Activated naive CD4-positive, alpha-beta T cell (primary cell): ENCODE data around the gene PRDM16.

ENCODE experiments used
- DNase-seq, 4 experiments: peaks; one replicate each; lab custom pipeline; 2025; lab: John Stamatoyannopoulos, UW

The PRDM16 gene

DNA sequence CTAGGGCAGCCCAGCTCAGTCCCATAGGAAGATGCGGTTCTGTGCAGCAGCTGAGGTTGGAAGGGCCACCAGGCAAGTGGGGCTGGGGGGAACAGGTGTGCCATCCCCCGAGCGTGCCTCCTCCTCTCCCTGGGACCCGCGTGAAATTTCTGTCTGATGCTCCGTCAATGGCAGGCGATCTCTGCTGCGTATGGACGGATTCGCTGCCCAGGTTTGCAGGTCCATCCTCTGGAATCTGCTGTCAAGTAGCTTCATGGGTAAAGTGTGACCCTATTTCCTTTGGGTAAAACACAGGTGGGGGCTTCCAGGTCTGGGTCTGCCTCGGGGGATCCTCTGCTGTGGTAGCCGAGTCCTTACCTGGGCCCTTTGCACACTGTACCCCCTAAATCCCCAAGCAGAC lies 270.9 kb downstream of the PRDM16 start:
- no peak for DNase-seq

- no peak for DNase-seq
These were observed 271.7 kb downstream of the PRDM16 start for GRCh38 chr1:3340548-3341235.

- DNase-seq = no peak
These were observed 272.4 kb downstream of the PRDM16 start for GRCh38 chr1:3341236-3341994.

DNA sequence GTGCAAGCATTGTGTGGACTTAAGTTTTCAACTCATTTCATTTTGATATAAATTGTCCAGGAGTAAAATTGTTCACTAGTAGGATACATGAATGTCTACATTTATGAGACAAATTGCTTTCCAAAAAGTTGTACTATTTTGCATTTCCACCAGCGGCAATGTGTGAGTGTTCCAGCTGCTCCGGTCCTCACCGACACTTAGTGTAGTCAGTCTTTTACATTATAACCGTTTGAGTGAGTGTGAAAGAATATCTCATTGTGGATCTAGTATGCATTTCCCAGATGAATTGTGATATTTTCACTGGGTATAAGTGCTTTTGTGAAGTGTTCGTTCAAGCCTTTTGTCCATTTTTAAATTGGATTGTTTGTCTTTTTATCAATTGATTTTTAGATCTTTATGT lies 274.0 kb downstream of the PRDM16 start:
- no peak for DNase-seq

DNA sequence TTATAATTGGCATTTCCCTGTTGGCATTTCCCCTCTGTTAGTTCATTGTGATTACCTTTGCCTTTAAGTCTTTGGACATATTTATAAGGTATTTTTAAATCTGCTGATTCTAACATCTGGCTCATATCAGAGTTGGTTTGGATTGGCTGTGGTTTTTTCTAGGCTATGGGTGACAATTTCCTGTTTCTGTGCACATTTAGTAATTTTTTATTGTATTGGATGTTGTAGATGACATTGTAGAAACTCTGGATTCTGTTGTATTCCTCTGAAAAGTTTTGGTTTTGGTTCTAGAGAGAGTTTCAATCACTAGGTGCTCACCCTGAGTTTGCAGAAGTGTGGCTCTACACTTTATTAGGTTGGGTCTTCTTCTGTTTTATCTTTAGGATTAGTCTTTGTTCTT lies 275.4 kb downstream of the PRDM16 start:
- DNase-seq = no peak

- DNase-seq = no peak
These were observed 276.8 kb downstream of the PRDM16 start for GRCh38 chr1:3345792-3346191.

DNA sequence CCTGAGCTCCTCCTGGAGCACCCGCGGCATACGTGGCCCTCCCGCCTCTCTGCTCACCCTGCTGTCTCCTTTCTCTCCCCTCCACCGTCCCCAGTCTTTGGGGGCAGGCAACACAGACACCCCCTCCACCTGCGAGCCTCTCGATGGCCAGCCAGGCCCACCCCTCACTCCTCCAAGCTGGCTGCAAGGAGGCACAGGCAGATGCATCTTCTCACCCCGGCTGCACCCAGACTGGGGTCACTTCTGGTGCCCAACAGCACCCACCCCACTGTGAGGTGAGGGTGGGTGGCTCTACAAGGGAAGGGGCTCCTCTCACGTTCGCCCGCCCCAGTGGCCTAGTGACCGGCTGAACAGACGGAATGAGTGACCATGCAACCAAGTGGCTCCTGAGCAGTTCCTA lies 277.5 kb downstream of the PRDM16 start:
- DNase-seq = no peak

GRCh38 chr1:3347257-3348020 lies 278.4 kb downstream of the PRDM16 start:
- no peak for DNase-seq

DNA sequence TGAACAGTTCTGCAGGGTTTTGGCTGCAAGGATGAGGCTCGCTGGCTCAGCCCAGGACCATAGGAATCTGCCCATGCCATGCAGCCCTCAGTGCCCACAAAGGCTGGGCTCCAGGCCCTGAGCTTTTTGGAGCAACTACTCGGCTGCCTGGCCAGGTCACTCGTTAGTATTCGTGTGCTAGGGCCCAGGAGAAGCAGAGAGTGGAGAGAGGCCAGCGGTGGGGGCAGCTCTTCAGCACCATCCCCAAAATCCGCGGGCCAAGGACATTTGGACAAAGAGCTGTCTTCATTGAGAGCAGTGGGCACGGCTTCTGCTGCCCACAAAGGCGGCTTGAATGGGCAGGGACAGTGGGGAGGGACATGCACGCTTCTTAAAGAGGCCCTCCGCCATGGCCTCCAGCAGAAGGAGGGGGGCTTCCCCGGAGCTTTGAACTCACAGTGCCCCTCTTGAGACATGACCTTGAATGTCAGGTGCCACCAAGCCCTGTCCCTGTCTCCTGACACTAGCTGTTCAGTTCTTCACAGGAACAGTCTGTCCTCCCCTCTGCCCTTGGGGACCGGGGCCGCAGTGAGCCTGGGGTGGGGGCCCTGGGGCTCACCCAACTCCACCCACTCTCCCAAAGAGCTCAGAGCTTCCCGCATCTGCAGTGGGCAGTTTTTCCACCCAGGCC lies 279.3 kb downstream of the PRDM16 start:
- DNase-seq = no peak

DNA sequence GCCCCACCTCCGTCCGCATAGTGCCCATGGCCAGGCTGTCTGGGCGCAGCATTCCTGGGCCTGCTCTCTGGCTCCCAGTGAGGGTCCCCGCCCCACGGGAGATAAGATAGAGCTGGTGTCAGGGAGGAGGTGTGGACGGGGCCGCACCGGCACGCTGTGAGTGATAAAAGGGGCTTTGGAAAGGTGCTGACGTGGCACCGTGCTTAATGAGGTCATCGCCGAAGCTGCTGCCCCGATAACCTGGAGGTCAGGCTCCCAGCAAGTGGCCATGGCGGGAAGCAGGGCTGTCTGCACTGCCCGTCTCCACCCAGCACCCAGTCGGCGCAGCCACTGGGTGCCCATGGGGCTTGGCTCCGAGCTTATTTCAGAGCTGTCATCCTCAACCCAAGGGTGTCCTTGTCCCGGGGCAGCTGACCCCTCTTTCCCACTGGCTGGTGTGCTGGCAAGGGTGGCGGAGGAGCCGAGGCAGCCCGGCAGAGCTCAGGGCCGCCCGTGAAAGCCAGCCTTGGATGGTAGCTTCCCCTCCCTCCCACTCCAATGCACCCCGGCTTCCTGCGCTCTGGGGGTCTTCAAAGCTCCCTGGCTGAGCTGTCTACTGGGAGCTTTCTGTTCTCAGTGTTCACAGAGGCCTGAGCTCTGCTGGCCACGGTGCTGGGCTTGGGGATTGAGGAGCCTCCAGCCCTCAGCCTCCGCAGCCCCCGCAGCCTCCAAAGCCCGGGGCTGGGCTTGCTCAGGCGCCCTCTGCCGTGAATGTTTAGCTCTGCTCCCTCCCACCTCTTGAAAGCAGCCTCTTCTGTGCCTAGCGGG lies 280.4 kb downstream of the PRDM16 start:
- DNase-seq = no peak

GRCh38 chr1:3349968-3350299 lies 280.9 kb downstream of the PRDM16 start:
- DNase-seq = no peak

DNA sequence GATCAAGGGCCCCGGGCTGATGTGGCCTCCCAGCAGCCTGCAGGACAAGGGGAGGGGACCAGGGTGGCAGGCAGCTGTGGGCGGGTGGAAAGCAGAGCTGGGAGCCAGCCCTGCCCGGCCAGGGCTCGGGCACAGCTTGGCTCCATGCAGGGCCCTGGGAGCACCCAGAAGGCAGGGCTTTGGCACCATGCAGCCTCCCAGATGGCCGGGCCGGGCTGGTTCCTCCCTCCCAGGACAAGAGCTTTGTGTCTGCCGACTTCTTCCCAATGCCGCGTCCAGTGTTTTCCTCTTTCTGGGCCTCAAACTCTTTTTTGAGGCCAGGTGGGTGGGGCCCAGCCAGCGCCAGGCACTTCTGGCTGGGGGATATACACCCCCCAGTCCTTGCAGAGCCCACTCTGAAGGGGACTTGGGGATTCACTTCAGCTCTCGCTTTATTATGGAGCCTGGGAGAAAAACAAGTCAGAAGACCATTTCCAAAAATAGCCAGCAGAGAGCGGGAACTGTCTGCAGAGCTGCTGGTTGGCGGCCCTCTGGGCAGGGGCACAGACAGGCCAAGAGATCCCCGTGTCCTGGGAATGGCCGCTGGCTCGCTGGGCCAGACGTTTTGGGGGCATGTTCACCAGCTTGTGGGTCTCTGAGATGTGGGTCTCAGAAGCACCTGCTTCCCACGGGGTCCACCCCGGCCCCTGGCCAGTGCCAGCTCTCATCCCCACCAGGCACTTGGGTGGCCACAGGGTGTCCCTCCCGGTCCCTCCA lies 281.7 kb downstream of the PRDM16 start:
- no peak for DNase-seq

DNA sequence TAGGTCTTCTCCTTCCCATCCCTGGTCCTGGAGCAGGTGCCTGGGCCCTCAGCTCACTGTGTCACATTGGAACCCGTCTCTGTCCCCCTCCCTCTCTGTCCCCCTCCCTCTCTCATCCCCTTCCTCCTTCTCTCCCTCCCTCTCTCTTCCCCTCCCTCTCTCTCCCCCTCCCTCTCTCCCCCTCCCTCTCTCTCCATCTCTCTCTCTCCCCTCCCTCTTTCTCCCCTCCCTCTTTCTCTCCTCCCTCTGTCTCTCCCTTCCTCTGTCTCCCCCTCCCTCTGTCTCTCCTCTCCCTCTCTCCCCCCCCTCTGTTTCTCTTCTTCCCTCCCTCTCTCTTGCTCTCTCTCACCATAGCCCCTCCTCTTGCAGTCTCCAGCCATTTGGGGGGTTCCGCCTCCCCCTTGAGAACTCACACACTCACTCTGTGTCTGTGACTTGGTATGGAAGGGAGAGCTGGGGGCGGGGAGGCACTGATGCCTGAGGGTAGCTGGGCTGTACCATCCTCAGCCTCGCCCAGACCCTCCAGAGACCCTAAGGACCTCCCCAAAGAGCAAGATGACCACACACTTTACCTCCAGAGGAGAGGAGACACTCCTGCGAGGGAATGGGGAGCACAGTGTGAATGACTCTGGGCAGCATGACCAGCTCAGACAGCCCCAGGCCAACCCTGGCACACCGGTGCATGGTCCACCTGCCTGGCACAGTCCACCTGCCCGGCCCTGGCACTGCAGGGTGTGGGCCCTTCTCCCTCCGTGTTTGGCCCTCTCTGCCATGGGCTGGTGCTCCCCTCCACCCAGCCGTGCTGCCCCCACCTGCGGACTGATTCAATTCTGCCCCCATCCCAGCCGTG lies 282.7 kb downstream of the PRDM16 start:
- no peak for DNase-seq

DNA sequence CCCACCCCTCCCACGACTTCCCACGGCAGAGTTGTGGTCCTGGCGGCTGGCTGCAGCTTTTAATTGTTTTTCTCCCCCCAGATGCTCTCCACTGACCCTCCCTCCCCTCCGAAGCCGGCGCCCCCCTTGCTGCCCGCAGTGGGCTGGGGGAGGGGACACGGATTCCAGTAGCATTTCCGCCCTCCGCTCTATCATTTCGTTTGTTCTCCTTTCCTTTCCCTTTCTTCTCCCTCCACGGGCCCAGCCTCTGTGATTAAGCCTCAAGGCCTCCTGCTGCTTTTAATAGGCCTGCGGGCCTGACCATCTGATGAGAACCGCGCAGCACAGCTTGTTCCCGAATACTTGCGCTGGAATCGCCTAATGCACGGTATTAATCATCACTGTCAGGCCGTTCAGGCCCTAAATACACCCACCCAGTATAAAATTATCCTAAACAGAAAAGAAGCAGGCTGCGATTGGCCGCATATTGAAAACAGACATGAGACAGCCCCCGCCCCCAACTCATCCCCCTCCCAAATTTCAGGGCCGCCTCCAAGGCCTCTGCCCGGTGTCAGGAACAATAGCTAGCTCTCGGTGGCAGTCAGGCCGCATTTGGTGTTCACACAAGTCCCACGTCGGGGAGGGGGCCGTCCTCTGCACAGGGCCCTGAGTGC lies 283.4 kb downstream of the PRDM16 start:
- no peak for DNase-seq

GRCh38 chr1:3352952-3353331 lies 283.9 kb downstream of the PRDM16 start:
- no peak for DNase-seq

DNA sequence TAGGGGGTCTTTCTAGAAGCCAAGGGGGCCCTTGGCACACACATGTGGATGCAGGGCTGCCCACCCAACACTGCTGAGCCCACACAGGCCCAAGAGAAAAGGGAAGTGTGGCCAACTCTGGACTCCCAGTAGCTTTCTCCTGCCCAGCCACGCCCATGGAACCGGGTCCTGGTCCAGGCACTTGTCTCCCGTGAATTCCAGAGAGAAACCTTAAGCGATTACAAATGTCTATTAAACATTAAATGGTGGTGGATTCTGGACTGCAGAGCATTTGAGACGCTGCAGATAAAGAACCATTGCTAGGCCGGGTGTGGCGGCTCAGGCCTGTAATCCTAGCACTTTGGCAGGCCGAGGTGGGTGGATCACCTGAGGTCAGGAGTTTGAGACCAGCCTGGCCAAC lies 284.9 kb downstream of the PRDM16 start:
- DNase-seq = no peak

DNA sequence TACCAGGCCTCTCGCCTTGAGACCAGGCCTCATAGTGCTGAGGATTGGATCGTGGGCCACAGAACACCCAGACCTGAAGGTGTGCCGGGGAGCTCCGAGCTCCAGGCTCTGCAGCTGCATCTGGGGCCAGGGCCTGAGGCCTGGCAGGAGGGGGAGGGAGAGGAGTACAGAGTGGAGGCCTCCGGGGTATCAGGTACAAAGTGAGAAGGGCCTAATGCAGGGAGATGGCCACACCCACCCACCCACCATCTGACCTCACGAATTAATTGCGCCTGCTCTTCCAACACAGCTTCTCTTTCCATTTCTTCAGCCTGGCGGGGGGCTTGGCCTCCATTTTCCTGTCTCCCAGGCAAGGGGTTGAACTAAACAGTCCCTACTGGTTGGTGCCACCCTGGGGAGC lies 286.1 kb downstream of the PRDM16 start:
- DNase-seq = no peak

DNA sequence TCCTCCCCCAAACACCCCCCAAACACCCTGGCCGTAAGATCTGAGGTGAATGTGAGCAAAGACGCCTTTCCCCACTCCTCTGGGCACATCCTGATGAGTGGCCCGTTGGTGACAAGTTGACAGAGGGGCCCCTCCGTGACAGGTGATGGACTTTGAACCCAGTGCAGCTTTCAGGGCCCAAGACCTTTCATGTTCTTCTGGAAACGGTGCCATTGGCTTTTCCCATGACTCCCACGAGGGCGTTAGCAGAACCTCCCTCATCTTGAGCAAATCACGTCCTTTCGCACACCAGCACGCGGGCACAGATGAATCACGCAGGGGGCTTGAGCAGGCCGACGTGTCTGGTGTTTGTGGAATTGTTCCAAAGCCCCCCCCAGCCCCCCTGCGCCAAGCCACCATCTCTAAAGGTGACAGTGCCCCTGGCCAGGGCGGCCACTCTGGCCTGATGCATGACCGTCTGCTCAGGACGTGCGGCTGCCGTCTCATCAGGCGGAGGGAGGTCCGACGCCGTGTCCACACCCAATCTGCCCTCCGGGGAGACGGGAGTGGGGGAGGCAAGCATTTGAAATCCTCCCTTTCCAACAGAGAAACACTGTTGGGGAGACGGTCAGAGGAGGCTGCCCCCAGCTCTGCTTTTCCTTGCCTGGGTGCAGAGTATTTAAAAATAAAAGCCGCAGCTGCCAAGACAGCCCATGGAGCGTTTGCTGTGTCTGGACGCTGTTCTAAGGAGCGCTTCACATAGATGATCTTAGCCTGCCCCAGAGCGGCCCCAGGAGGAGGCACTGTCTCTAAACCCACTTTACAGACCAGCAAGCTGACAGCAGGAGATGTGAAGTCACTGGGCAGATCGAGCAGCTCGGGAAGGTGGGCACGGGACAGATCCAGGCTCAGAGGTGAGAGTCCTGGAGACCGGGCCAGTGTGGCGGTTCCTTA lies 287.2 kb downstream of the PRDM16 start:
- no peak for DNase-seq
